Breast epithelium (tissue), 3 donors: Measurements from ENCODE around the gene RORB.

Experiments used
- CTCF ChIP-seq, 3 donors: fragments of 450-650 bp; IDR thresholded peaks; one replicate each; pipeline ENCODE4 v1.5.1; 2016 to 2017; ENCODE audit warnings: antibody characterized with exemption in 3 of 3, mild to moderate bottlenecking in 3 of 3, moderate library complexity in 3 of 3
- POLR2A ChIP-seq: fragments of 450-650 bp; IDR thresholded peaks from one replicate; pipeline ENCODE4 v1.6.1; 2016; ENCODE audit warnings: antibody characterized with exemption, mild to moderate bottlenecking, moderate library complexity

GRCh38 chr9:74478606-74479005, 18.5 kb upstream of the RORB start:
- TF ChIP-seq CTCF (IDR thresholded peaks at IDR 0.05) (no peak), POLR2A (no peak)
